Right renal cortex interstitium (tissue), 3 donors: ENCODE measurements around the gene ARRB2. TPM values are rescaled to one million over a fixed set of nuclear protein-coding genes. Genes with fewer than 3 reads are reported as not detected.
"Not testable (repeated sequence)": the region's sequence is repeated elsewhere in the genome, so short reads cannot be mapped to it uniquely, and the experiment has no call there.

ENCODE experiments used
- DNase-seq, 3 donors: peaks; one replicate each; pipeline ENCODE4 v3.0.0-alpha.2; 2013; ENCODE audit warnings: low read depth in 3 of 3, low spot score in 2 of 3
- polyA plus RNA-seq, 3 donors: library from polyadenylated mRNA; unstranded; fragments of 120-200 nt; gene quantifications; one replicate each; pipeline ENCODE4 v1.2.1, GENCODE V29; 2013; ENCODE audit not compliant: insufficient read length in 3 of 3

ARRB2 gene
- polyA plus RNA-seq, result 10 to 100 TPM; 26.7 to 27.9 (median 26.7) TPM

DNA sequence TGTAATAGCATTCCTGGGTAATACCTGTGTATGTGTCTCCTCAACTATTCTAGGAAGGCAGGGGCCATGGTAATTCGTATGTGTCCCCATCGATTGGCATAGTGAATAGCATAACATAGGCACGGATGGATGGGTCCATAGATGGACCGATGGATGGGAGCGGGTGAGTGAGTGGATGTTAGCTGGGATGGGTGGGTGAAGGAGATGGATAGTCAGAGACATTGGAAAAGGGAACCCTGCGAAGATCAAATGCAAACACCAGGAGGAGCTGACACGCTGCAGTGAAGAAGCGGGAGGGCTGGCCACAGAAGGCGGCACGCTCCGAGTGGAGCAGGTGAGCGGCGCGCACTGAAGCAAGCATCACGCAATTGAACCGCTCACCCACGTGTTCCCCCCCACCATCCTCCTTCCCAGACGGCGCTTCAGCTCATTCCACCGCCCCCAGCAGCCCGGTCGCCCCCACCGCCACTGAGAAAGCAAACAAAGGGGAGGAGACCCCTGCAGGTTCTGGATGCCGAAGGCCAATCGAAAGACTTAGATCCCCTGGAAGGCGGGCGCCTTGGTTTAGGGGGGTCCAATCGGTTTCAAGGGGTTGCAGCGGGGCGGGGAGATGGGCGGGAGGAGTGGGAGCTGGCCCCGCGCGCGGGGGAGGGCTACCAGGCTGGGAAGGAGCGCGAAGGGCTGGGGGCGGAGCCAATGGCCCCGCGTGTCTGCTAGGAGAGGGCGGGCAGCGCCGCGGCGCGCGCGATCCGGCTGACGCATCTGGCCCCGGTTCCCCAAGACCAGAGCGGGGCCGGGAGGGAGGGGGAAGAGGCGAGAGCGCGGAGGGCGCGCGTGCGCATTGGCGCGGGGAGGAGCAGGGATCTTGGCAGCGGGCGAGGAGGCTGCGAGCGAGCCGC is at the start of gene ARRB2:
ARRB2 (plus strand) TSS at position 839 of the 899 bp plus-strand sequence. CDS start 90 bp downstream, outside the sequence.
- DNase-seq, result peak; percentile 94 to 97 (median 97)

DNA sequence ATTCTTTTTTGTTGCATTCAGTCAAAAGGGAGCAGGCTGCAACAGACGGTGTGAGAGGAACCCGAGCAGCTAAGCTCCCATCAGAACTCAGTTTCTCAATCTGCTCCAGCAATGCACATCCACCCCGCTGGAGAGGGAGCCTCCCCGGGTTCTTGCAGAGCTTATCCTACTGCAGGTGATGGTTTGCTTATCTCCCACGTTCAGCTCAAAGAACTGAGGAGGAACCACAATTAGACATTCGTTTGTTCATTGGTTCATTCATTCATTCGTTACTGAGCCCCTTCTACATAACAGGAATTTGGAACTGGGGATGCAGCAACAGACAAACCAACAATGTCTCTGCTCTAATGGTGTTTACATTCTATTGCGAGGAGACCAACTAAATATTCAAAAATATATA is 46.7 kb upstream of the ARRB2 start:
- no peak for DNase-seq

DNA sequence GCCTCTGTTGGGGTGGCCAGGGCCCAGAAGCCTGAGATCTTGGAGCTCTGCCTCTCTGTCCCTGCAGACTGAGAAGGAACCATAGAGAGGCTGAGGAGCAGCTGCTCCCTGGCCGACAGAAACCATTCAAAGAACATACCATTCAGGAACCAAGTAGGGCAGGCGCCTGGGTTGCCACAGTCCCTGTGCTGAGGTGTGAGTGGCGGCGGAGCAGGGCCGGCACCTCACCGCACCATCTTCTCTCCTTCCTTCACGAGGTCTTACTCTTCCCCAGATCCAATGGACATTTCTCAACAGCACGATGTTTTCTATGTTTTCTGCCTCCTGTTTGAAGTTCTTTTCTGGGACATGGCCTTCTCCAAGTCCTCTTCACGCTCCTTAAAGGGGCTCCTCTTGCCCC is 46.2 kb upstream of the ARRB2 start:
- no peak for DNase-seq

DNA sequence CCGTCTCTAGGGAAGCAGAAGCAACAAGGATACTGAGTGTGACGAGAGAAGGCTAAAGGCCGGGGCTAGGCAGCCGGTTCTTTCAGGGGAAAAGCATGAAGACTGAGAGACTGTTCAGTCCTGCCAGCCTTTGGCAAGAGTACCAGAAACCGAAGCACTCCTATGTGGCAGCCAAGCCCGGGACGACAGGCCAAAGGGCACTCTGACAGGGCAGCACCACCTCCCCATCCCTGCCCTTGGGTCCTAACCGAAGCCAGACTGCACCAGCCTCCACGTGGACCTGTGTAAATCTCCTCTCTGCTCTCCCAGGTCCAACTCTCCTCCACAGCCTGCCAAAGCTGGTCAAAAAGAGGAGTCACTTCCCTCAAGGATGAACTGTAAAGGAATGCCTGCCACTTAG is 45.4 kb upstream of the ARRB2 start:
- no peak for DNase-seq

DNA sequence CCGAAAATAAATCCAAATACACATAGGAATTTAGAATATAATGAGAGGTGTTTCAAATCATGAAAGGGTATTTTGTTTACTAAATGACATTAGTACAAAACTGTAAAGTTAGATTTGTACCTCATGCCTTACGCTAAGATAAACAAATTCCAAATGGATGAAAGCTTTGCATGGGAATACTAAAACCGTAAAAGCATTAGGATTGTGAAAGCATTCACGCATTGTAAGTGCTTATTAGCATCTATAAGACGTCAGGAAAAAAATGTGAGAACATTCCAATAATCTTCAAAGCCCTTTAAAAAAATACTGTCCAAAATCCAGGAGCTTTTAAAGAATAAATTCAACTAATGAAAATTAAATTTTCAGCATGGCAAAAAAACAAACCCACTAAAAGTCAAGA is 44.1 kb upstream of the ARRB2 start:
- no peak for DNase-seq

DNA sequence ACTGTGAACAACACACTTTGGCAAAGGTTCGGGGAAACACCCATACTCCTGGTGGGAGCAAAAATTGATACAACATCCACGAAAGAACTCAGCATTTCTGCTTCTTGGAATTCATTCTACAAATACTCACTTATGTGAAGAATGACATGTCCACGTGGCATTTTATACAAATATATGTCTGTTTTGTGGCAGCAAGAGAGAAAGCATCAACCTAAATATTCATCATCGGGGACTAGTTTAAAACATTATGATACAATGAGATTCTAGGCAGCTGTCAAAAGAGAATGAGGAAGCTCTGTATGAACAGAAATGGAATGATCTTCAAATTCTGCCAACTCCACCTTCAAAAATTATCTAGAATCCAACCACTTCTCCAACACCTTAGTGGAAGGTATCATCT is 43.3 kb upstream of the ARRB2 start:
- DNase-seq, result no peak

DNA sequence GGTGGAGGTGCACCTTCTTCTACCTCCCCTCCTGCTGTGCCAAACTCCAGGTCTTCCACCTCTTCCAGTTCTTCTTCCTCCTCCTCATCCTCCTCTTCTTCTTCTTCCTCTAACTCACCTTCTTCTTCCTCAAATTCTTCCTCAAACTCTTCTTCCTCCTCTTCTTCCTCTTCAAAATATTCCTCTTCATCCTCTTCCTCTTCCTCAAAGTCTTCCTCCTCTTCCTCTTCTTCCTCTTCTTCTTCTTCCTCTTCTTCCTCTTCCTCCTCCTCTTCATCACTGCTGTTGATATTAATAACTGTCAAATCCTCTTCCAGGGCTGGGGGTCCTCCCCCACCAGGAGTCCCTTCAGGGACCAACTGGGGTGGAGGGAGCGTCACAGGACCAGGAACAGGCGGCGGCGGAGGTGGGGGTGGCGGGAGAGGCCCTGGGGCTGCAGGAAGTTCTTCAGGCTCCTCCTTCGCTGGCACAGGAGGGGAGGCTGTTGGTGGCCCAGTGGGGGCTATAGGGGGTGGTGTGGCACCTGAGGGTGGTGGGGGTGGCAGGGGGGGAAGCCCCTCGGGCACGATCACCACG is 38.3 kb upstream of the ARRB2 start:
- no peak for DNase-seq

DNA sequence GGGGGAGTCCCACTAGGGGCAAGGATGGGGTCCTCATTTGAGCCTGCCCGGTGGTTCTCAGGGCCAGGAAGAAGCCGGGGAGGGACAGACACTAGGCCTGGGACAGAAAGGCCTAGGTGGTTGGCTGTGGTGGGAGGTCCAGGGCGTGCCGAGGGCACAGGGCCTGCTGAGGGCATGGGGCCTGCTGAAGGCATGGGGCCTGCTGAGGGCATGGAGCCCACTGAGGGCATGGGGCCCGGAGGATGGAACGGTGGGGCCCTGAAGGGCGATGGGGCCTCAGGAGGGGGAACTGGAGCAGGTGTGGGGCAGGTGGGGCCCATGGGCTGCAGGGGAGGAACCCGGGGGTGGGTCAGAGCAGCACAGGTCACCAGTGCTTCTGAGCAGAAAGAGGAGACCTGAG is 37.7 kb upstream of the ARRB2 start:
- no peak for DNase-seq

DNA sequence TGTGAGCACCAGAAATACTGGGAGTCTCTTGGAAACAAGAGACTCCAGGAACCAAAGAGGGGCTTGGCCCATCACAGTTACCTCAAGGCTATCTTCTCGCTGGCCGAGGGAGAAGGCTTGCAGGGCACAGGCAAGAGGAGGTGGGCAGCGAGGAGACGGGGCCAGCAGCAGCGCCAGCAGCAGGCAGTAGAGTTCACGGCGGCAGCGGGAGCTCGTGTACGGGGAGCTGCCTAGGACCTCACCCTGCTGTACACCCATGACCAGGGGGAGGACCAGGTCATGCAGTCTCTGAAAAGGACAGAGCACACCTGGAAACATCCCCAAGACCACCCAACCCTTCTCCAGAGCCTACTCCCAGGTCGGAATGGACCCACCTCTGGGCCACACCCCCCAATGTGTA is 37.3 kb upstream of the ARRB2 start:
- no peak for DNase-seq

DNA sequence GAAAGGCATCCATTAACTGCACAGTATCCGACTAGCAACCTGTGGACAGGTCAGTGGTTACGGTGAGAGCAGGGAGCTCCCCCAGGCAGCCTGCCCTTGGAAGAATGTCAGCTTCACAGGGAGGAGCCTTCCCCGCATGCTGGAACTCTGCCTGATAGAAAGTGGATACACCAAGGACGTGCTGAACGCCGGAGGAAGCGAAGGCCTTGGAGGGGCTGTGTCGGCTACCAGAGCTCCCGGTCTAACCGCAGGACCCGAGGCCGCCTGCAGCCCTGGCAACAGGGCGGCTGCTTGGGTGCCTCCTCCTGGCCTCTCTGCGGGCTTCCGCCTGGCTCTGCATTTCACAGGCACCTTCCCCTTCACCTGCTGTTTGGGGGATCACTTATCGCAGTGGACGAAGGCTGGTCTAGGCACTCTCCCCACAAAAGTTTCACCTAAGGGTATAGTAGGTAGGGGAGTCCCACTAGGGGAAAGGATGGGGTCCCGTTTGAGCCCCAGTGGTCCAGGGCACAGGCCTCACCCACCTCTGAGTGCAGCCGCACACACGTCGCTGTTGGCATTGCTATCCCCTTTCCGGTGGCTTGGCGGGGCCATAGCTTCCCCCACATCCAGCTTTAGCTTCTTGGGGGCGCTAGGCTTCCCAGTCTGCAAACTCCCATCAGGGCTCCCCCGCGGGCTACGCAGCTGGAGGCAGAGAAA is 36.3 kb upstream of the ARRB2 start:
- no peak for DNase-seq

DNA sequence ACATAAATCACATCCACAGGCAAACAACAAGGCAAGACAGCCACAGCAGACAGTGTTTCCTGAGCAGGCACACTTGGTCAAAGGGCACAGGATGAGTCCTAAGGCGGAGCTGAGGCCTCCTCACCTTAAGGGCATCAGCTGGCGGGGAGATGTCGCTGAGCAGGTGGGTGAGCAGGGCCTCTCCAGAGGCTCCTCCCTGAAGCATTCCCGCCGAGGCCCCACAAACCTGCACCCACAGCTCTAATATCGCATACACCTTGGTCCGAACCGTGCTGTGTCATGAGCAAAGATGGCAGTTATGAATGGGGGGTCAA is 35.8 kb upstream of the ARRB2 start:
- no peak for DNase-seq

DNA sequence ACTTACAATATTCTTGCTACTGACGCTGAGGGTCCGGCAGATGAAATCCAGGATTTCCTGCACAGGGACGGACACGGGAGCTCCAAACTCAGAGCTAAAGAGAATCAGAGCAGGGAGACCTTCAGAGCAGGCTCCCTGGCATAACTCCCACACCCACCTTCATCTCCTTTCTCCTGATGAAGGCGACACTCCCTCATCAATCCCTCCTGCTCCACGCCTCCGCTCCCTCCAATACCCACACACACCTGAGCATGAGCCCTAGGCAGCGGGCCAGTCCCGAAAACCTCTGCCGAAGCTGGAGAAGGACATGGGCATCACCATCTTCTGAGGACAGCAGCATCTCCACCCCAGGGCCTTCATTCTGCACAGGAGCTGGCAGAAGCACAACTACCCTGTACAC is 34.6 kb upstream of the ARRB2 start:
- no peak for DNase-seq

DNA sequence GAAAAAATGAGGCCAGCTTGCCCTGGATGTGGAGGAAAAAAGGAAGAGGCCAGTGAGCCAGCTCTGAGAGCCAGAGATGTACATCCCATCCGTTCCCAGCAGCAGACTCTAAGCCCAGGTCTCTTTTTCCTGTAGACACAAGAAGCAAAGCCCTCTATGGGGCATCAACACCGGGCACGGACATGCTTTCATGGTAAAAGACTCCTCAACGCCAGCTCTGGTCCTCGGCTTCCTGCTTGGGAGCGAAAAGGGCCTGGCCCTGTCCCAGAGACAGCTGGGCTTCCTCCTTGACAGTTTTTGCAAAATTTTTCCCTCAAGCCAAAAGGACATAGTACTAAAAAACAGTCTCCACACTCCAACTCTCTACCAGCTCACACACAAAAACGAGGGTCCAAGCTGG is 33.6 kb upstream of the ARRB2 start:
- no peak for DNase-seq

DNA sequence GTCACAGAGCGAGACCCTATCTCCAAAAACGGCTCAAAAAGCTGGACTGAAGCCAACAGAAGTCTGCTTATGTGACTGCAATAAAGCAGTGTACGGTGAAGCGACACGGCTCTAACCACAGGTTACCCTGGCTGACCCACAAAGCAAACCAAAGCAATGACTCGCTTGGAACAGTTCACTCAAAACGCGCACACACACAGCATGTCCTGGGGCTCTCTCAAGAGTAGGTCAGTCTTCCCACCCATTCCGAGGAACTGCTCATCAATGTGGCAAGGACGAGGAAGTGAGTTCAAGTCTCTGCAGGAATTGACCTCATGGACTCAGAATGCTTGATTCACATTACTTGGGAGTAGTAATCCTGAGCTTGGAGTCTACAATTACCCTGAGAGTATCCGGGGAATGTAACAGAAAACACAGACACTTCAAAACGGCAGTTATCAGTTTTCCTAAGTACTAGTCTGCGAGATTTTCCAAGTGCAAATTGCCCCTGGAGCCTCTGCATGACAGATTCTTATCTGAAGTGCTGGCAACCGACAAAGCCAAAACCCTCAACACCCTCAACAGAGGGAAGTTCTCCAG is 31.9 kb upstream of the ARRB2 start:
- no peak for DNase-seq

DNA sequence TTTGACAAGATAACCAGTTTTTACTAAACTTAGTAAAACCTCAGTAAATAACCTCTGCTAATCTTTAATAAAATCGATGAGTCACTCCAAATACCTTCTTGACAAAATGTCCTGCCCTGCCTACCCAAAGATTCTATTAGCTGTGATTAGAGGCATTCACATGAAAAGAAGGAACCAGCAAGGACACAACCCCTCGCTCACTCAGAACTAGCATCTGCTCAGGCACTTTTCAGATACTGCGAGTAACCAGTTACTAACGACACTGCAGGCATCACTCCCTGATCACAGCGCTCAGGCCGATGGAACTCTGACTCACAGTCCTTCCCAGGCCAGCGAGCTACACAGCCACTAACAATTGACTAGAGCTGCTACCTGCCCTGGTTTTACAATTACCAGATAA is 30.8 kb upstream of the ARRB2 start:
- DNase-seq, result no peak

DNA sequence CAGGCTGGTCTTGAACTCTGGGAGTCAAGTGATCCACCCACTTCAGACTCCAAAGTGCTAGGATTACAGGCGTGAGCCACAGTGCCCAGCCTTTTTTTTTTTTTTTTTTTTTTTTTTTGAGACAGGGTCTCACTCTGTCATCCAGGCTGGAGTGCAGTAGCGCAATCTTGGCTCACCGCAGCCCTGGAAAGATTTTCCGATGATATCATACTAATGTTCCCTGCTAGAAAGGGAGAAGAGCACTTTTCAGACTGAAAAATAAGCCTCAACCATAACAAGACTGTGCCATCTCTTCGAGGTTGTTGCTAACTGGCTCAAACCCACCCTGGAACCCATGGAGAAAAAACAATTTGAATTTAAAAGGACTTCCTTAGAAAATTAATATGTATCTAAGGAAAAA is 26.7 kb upstream of the ARRB2 start:
- not testable (repeated sequence) for DNase-seq

DNA sequence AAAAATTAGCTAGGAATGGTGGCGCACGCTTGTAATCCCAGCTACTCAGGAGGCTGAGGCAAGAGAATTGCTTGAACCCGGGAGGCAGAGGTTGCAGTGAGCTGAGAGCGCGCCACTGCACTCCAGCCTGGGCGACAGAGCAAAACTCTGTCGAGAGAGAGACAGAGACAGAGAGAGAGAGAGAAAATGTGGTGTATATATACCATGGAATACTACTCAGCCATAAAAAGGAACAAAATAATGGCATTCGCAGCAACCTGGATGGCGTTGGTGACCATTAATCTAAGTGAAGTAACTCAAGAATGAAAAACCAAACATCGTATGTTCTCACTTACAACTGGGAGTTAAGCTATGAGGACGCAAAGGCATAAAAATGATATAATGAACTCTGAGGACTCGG is 20.6 kb upstream of the ARRB2 start:
- DNase-seq, result not testable (repeated sequence)

DNA sequence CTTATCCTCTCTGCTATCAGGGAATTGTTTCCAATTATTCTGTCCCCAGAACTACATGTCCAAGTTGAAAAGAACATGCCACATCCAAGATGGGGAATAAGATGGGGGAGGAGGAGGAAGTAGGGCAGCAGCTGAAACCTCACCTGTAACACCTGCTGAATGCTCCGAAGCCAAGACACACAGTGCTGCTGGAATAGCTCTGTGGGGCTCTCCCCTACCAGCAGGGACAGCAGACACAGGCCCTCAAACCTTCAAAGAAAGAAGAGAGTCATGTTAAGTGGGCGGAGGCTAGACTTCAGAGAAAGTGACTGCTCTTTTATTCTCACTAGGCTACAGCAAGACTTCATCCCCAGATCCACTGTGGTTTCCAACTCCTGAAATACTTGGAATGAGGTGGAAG is 19.7 kb upstream of the ARRB2 start:
- no peak for DNase-seq

DNA sequence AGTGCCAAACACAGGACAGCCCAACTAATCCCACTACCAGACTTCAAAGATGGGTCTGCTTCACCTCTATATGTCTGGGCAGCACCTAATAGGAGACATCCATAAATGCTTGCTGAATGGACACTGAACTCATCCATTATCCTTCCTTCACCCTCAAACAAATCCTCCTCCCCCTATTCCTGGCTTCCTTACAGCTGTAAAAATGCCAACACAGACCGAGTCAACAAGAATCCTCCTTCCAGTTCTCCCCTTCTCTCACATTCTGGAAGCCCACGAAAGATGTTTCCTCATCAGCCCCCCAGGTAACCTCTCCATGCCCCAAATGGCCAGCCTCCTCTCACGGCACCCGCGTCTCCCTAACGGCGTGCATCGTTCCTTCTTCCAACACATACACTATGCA is 18.7 kb upstream of the ARRB2 start:
- DNase-seq, result no peak

DNA sequence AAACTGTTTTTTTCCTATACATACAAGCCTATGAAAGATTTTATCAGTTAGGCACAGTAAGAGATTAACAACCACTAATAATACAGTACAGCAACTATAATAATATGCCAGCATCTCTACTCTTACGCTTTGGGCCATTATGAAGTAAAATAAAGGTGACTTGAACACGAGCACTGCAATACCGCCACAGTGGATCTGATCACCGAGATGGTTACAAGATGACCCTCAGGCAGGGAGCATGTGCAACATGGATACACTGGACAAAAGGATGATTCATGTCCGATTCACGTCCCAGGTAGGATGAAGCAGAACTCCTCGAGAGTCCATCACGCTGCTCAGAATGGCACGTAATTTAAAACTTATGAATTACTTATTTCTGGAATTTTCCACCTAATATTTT is 17.0 kb upstream of the ARRB2 start:
- no peak for DNase-seq

DNA sequence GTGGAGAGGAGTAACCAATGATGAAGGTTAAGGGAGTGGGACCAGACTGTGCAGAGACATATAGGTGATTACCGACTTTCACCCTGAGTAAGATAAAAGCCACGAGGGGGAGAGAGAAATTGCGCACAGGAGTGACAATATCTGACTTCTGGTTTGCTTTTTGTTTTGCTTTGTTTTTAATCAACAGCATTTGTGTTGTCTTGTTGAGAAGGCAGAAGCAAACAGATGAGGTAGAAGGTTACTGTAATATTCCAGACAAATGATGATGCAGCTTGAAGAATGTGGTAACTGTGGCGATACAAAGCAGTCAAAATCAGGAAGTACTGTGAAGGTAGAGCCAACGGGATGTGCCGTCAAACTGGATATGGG is 14.0 kb upstream of the ARRB2 start:
- no peak for DNase-seq
